IMR-90 (cell line): ENCODE results near the gene TGFA. TPM values are rescaled to one million over a fixed set of nuclear protein-coding genes. Genes with fewer than 3 reads are reported as not detected.

Source experiments
- ATAC-seq: fragments of 200-7000 bp; cut with Tn5 transposase; 2 replicates; pipeline ENCODE4 v1.9.1; 2020; ENCODE audit warnings: low read depth, mild to moderate bottlenecking, moderate library complexity
- BruUV-seq: library from RNA; stranded (reverse); fragments of 400-500 nt; replicated peaks from 2 replicates; lab custom pipeline; 2021; lab: Mats Ljungman, UMichigan
- CTCF ChIA-PET: fragments of 300-600 bp; formaldehyde crosslinking; extraction: SDS; loops from one replicate; lab custom pipeline; 2021; ENCODE audit warnings: antibody characterized with exemption; lab: Yijun Ruan, JAX
- POLR2A ChIA-PET: fragments of 300-600 bp; sonication (Branson Sonifier 250); formaldehyde crosslinking; loops from one replicate; lab custom pipeline; 2022; ENCODE audit warnings: antibody characterized with exemption; ENCODE audit not compliant: unreplicated experiment; lab: Charles Lee
- DNase-seq: peaks from one replicate; pipeline ENCODE4 v3.0.0; 2013
- H2AFZ ChIP-seq: replicated peaks from 2 replicates; pipeline ENCODE3; 2013; ENCODE audit warnings: low read length, mild to moderate bottlenecking; ENCODE audit not compliant: poor library complexity
- H2AK5ac ChIP-seq: 2 replicates; pipeline ENCODE4 v1.6.1; 2013; ENCODE audit warnings: low read depth, low read length, inconsistent platforms
- H2AK9ac ChIP-seq: replicated peaks from 2 replicates; pipeline ENCODE3; 2013; ENCODE audit warnings: mild to moderate bottlenecking, low read depth, low read length, moderate library complexity; ENCODE audit not compliant: poor library complexity
- H2BK120ac ChIP-seq: 2 replicates; pipeline ENCODE4 v1.6.1; 2013; ENCODE audit warnings: low read depth, low read length, inconsistent platforms
- H2BK15ac ChIP-seq: 3 replicates; pipeline ENCODE4 v1.6.1; 2013; ENCODE audit warnings: low read depth, low read length, inconsistent platforms
- H2BK20ac ChIP-seq: 2 replicates; pipeline ENCODE4 v1.6.1; 2013; ENCODE audit warnings: low read depth, mild to moderate bottlenecking, inconsistent platforms, low read length, moderate library complexity
- H2BK5ac ChIP-seq: 2 replicates; pipeline ENCODE4 v1.6.1; 2013; ENCODE audit warnings: mild to moderate bottlenecking, low read depth, low read length, inconsistent platforms; ENCODE audit not compliant: poor library complexity, severe bottlenecking
- H3K14ac ChIP-seq: replicated peaks from 2 replicates; pipeline ENCODE4 v1.6.1; 2013; ENCODE audit warnings: low read depth, low read length, inconsistent platforms
- H3K18ac ChIP-seq: 2 replicates; pipeline ENCODE4 v1.6.1; 2013; ENCODE audit warnings: low read depth, low read length, control low read depth
- H3K23ac ChIP-seq: 2 replicates; pipeline ENCODE4 v1.6.1; 2013; ENCODE audit warnings: low read depth, low read length, inconsistent platforms
- H3K27ac ChIP-seq: 2 replicates; pipeline ENCODE4 v1.5.1; 2013; ENCODE audit warnings: mild to moderate bottlenecking, control low read depth, low read length; ENCODE audit not compliant: insufficient read depth
- H3K27me3 ChIP-seq: 2 replicates; pipeline ENCODE4 v1.6.1; 2013; ENCODE audit warnings: low read length; ENCODE audit not compliant: control insufficient read depth, insufficient read depth
- H3K36me3 ChIP-seq: 2 replicates; pipeline ENCODE4 v1.6.1; 2013; ENCODE audit warnings: low read length, mixed read lengths; ENCODE audit not compliant: control insufficient read depth, insufficient read depth
- H3K4ac ChIP-seq: 2 replicates; pipeline ENCODE4 v1.6.1; 2013; ENCODE audit warnings: low read depth, low read length, inconsistent platforms
- H3K4me1 ChIP-seq: 2 replicates; pipeline ENCODE4 v1.6.1; 2013; ENCODE audit warnings: low read length, mixed read lengths; ENCODE audit not compliant: control insufficient read depth, insufficient read depth
- H3K4me2 ChIP-seq: 2 replicates; pipeline ENCODE4 v1.6.1; 2013; ENCODE audit warnings: low read depth, mild to moderate bottlenecking, control low read depth, low read length, moderate library complexity
- H3K4me3 ChIP-seq: 2 replicates; pipeline ENCODE4 v1.5.1; 2013; ENCODE audit warnings: low read depth, mild to moderate bottlenecking, control low read depth, low read length, moderate library complexity; ENCODE audit not compliant: insufficient read depth
- H3K56ac ChIP-seq: 2 replicates; pipeline ENCODE4 v1.6.1; 2013; ENCODE audit warnings: low read length, inconsistent platforms; ENCODE audit not compliant: insufficient read depth; ENCODE audit errors: extremely low read depth
- H3K79me1 ChIP-seq, 2 experiments: 2 replicates each; pipeline ENCODE4 v1.6.1; 2013; ENCODE audit warnings: low read length in 2 of 2, inconsistent platforms in 1 of 2, low read depth in 1 of 2
- H3K9ac ChIP-seq: 2 replicates; pipeline ENCODE4 v1.6.1; 2013; ENCODE audit warnings: low read depth, low read length, control low read depth
- H3K9me1 ChIP-seq: 2 replicates; pipeline ENCODE4 v1.6.1; 2013; ENCODE audit warnings: low read length, inconsistent platforms; ENCODE audit not compliant: insufficient read depth
- H3K9me3 ChIP-seq: 2 replicates; pipeline ENCODE4 v1.6.1; 2013; ENCODE audit warnings: low read length; ENCODE audit not compliant: control insufficient read depth, insufficient read depth
- H4K20me1 ChIP-seq: 2 replicates; pipeline ENCODE4 v1.6.1; 2013; ENCODE audit warnings: low read length, inconsistent platforms; ENCODE audit not compliant: insufficient read depth
- H4K5ac ChIP-seq: 2 replicates; pipeline ENCODE4 v1.6.1; 2013; ENCODE audit warnings: mild to moderate bottlenecking, low read depth, low read length, control low read depth
- H4K8ac ChIP-seq, 2 experiments: 2 replicates each; pipeline ENCODE4 v1.6.1; 2013; ENCODE audit warnings: low read depth in 2 of 2, low read length in 2 of 2, control low read depth in 1 of 2, inconsistent platforms in 1 of 2
- H4K91ac ChIP-seq: 2 replicates; pipeline ENCODE4 v1.6.1; 2013; ENCODE audit warnings: low read depth, low read length, inconsistent platforms; ENCODE audit not compliant: insufficient read depth
- BHLHE40 ChIP-seq: fragments of 150-350 bp; IDR thresholded peaks from 2 replicates; pipeline ENCODE4 v1.6.1; 2016; ENCODE audit warnings: mild to moderate bottlenecking, low read depth, low read length
- CEBPB ChIP-seq: IDR thresholded peaks from 2 replicates; pipeline ENCODE4 v1.6.1; 2012; ENCODE audit warnings: low read depth, low read length, improper control_type of control experiment
- CHD1 ChIP-seq: IDR thresholded peaks from 2 replicates; pipeline ENCODE4 v1.6.1; 2012; ENCODE audit warnings: low read depth, low read length, improper control_type of control experiment
- RCOR1 ChIP-seq: IDR thresholded peaks from 2 replicates; pipeline ENCODE4 v1.6.1; 2012; ENCODE audit warnings: mild to moderate bottlenecking, low read length, improper control_type of control experiment; ENCODE audit not compliant: insufficient replicate concordance
- SMC3 ChIP-seq: fragments of 150-350 bp; IDR thresholded peaks from 2 replicates; pipeline ENCODE4 v1.6.1; 2016; ENCODE audit warnings: low read depth, mild to moderate bottlenecking, antibody characterized with exemption, low read length, moderate library complexity
- WGBS, 2 experiments: methylation state at CpG; one replicate each; pipeline versions ENCODE4 v1.1.5 to v1.1.7; 2013; ENCODE audit warnings: missing lambda C conversion rate in 2 of 2; ENCODE audit not compliant: insufficient read length in 1 of 2; ENCODE audit errors: extremely low coverage in 2 of 2; 5-methylcytosine and 5-hydroxymethylcytosine counted together
- dilution Hi-C: fragments of 300-500 bp; cut with HindIII; formaldehyde crosslinking; loops from one replicate; pipeline ENCODE4 v1.14.3; 2018; ENCODE audit warnings: low sequenced_read_pairs; ENCODE audit not compliant: unreplicated experiment
- in situ Hi-C: fragments of 300-500 bp; cut with MboI; formaldehyde crosslinking; loops from 3 replicates; pipeline ENCODE4 v1.14.3; 2019; ENCODE audit warnings: low sequenced_read_pairs, inconsistent platforms, mixed read lengths
- intact Hi-C: fragments of 100-400 bp; cut with micrococcal nuclease; formaldehyde crosslinking; loops from 2 replicates; pipeline ENCODE4 v1.10.0; 2022
- polyA plus RNA-seq, 3 experiments: library from polyadenylated mRNA; depleted of rRNA; stranded (reverse); fragments of >200 nt; gene quantifications; 2 replicates each; pipeline ENCODE4 v1.2.3, GENCODE V29; 2012; ENCODE audit warnings: low replicate concordance in 1 of 3
- total RNA-seq: library from RNA; depleted of rRNA; stranded (reverse); fragments of >200 nt; gene quantifications from 2 replicates; pipeline ENCODE4 v1.2.3, GENCODE V29; 2012
- TF ChIP-seq, protein P1 (sequence below): fragments of 150-350 bp; IDR thresholded peaks from 2 replicates; pipeline ENCODE4 v1.6.1; 2016; ENCODE audit warnings: low read depth, mild to moderate bottlenecking, low read length, moderate library complexity, borderline replicate concordance
- TF ChIP-seq, protein P2 (sequence below): conservative IDR thresholded peaks from 2 replicates; pipeline ENCODE4 v1.5.1; 2012; ENCODE audit warnings: mild to moderate bottlenecking, low read depth, low read length, improper control_type of control experiment

TGFA gene
- total and polyA plus RNA-seq, 2 of the 4 experiments (the other 2 are of a cell fraction), result not detected

DNA sequence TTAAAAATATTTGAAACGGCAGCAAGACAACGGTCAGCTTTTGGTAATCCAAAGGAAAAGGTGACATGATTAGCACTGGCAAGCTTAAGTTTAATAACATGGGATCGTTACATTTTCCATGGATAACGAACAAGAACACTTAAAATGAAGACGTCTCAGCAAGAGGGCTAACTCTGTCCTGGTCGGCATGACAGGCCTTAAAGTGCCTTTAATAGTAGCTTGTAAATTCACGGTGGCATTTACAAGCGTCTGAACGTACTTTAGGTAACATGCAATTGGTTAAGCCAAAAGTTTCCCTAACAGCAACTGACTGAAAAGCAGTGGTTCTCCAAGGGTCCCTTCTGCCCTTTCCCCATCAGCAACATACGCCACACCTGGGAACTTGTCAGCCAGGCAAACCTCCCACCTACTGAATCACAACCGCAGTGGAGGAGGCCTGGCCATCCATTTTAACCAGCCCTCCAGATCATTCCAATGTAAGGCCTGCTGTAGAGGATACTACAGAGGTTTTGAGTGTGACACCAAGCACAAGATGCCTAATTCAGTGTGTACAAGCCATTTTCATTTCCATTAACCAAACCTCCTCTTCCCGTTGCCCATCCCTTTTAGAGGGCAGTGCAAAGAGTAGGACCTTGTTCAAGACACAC, 4.4 kb downstream of the TGFA start:
- CTCF ChIA-PET, result interaction anchor here (1.5 kb wide), 1 partner anchor 245 kb away, joined by 4 read pairs; no protein-coding TSS in a partner anchor
- Histone ChIP-seq H2BK15ac (no peak overlapping the region), H2AK9ac (no peak overlapping the region), H3K4me3 (no peak overlapping the region), H4K91ac (no peak overlapping the region), H3K9ac (no peak overlapping the region), H3K9me3 (no peaks in the 10 kb centered on the region), H4K8ac (no peak overlapping the region), H3K9me1 (no peaks in the 10 kb centered on the region), H2BK20ac (no peak overlapping the region), H3K23ac (no peak overlapping the region), H4K20me1 (no peaks in the 10 kb centered on the region), H2AK5ac (no peak overlapping the region), H3K56ac (no peak overlapping the region), H3K4ac (no peak overlapping the region), H3K79me1 (no peaks in the 10 kb centered on the region), H3K4me2 (no peak overlapping the region), H3K36me3 (no peaks in the 10 kb centered on the region), H2AFZ (no peak overlapping the region), H2BK5ac (no peak overlapping the region), H2BK120ac (no peak overlapping the region), H4K5ac (no peak overlapping the region), H3K27me3 (peaks cover 30% of the 10 kb centered on the region), H3K18ac (no peak overlapping the region), H3K14ac (no peak overlapping the region), H3K4me1 (0 out of 2 replicates have a peak, but pooled peaks cover under 1% of the 10 kb centered on the region), H3K27ac (no peak overlapping the region)
- ATAC-seq (no peak), DNase-seq (no peak)
- in situ Hi-C loops (no loop called here), intact Hi-C loops (no loop called here), dilution Hi-C loops (no loop called here)
- TF ChIP-seq CHD1, result no peak
- TF ChIP-seq, protein P1, sequence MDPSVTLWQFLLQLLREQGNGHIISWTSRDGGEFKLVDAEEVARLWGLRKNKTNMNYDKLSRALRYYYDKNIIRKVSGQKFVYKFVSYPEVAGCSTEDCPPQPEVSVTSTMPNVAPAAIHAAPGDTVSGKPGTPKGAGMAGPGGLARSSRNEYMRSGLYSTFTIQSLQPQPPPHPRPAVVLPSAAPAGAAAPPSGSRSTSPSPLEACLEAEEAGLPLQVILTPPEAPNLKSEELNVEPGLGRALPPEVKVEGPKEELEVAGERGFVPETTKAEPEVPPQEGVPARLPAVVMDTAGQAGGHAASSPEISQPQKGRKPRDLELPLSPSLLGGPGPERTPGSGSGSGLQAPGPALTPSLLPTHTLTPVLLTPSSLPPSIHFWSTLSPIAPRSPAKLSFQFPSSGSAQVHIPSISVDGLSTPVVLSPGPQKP, result no peak
- TF ChIP-seq CEBPB, result no peak
- TF ChIP-seq, protein P2, sequence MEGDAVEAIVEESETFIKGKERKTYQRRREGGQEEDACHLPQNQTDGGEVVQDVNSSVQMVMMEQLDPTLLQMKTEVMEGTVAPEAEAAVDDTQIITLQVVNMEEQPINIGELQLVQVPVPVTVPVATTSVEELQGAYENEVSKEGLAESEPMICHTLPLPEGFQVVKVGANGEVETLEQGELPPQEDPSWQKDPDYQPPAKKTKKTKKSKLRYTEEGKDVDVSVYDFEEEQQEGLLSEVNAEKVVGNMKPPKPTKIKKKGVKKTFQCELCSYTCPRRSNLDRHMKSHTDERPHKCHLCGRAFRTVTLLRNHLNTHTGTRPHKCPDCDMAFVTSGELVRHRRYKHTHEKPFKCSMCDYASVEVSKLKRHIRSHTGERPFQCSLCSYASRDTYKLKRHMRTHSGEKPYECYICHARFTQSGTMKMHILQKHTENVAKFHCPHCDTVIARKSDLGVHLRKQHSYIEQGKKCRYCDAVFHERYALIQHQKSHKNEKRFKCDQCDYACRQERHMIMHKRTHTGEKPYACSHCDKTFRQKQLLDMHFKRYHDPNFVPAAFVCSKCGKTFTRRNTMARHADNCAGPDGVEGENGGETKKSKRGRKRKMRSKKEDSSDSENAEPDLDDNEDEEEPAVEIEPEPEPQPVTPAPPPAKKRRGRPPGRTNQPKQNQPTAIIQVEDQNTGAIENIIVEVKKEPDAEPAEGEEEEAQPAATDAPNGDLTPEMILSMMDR, result no peak
- TF ChIP-seq BHLHE40, result no peak
- no peak for TF ChIP-seq SMC3
- no peak for TF ChIP-seq RCOR1
- POLR2A ChIA-PET, result no interaction called here
- WGBS, 2 experiments, result 42% methylated on average over 2 of the region's 12 CpGs; no CpG with 5 or more reads in 1 of the 2 experiments
- no TSS peak for BruUV-seq
